ENCODE results near the gene ARGLU1.

The ARGLU1 gene

DNA sequence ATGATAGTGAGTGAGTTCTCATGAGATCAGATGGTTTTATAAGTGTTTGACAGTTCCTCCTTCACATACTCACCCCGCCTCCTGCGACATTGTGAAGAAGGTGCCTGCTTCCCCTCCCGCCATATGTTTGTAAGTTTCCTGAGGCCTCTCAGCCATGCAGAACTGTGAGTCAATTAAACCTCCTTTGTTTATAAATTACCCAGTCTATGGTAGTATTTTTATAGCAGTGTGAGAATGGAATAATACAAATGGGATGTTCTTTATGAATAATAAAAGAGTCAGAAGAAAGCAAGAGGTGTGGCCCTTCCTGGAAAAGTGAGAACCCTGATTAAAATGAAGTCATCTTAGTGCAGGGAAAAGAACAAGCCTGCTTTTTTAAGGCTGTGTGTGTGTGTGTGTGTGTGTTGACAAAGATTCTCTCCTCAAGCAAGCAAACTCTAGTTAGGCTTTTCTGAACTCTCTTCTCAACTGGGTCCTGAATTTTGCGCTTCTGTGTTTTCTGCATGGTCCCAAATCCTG is 18.8 kb upstream of the ARGLU1 start:
- no peak for DNase-seq

DNA sequence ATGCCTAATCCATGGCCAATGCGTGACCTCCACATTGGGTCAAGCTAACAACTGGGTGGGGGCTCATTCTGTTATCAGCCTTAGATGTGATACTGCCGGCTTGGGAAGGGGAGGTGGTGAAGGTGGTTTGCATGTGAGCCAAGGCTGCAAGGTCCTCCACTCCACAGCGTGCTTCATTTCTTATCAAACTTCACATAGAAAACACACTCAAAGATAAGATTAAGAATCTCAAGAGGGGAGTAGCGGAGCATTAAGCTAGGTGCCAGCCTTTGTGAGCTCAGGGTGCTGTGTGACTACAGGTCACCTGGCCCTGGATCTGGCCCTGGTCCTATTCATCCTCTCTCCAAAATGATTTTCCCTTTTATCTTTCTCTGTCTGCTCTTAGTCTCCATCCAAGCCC is 13.3 kb upstream of the ARGLU1 start:
- no peak for DNase-seq

DNA sequence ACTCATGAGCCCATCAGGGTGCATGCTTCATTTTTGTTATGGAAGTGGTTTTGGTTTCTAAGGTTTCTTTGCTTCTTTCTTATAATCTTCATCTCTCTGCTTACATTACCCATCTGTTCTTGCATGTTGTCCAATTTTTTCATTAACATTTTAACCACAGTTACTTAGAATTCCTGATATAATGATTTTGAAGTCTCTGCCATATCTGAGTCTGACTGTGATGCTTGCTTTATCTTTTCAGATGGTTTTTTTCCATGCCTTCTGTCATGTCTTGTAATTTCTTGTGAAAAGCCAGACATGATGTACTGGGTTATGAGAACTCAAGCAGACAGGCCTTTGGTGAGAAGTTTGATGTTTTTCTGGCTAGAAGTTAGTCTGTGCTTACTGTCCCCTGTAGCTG is 8.0 kb upstream of the ARGLU1 start:
- no peak for DNase-seq

DNA sequence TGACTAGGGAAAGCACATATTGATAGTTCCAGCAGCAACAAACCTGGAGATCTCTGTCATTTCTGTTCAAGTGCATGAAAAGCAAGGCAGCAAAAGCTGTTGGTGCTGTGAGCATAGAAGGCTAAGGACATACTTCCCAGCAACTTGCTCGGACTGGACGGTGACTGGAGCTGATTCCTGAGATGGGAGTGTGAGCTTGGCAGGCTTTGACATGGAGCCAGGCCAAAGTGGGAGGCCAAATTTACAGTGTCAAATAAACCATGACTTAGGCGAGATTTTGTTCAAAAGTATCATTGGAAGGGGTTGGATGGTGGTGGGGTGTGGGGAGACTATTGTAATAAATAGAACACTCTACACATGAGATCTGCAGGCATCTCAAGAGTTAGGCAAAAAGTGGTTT is 5.9 kb upstream of the ARGLU1 start:
- no peak for DNase-seq

DNA sequence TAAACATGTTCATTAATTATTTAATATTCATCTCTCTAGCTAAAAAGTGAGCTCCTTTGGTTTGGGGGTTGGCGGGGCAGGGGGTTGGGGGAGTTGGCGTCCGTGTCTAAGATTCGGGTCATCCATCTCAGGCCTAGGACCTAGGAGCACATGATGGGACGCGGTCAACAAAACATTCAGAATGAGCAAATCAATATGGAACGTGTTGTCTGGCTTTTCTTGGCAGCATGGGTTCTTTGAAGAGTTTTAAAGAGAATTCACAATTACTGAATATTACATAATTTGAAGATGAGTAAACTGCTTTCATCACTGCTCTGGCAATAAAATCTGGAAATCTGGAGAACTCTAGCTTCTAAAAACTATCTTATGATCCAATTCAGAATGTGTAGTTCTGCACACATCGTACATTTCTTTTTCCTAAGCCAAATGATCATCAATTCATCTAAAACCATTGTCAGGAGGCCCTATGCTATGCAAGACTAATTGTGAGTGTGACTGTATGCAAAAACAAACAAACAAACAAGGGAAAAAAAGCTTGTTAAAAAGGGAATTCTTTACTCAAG is 5.4 kb upstream of the ARGLU1 start:
- DNase-seq = no peak

DNA sequence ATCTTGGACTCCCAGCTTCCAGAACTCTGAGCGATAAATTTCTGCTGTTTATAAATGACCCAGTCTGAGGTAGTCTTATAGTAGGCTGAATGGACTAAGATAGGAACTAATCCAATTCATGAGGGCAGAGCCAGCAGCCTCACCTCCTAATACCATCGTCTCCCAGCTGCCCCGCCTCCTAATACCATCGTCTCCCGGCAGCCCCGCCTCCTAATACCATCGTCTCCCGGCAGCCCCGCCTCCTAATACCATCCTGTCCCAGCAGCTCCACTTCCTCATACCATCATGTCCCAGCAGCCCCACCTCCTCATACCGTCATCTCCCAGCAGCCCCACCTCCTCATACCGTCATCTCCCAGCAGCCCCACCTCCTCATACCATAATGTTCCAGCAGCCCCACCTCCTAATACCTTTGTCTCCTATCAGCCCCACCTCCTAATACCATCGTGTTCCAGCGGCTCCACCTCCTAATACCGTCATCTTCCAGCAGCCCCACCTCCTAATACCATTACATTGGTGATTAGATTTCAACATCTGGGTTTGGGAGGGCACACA is 2.4 kb upstream of the ARGLU1 start:
- no peak for DNase-seq

DNA sequence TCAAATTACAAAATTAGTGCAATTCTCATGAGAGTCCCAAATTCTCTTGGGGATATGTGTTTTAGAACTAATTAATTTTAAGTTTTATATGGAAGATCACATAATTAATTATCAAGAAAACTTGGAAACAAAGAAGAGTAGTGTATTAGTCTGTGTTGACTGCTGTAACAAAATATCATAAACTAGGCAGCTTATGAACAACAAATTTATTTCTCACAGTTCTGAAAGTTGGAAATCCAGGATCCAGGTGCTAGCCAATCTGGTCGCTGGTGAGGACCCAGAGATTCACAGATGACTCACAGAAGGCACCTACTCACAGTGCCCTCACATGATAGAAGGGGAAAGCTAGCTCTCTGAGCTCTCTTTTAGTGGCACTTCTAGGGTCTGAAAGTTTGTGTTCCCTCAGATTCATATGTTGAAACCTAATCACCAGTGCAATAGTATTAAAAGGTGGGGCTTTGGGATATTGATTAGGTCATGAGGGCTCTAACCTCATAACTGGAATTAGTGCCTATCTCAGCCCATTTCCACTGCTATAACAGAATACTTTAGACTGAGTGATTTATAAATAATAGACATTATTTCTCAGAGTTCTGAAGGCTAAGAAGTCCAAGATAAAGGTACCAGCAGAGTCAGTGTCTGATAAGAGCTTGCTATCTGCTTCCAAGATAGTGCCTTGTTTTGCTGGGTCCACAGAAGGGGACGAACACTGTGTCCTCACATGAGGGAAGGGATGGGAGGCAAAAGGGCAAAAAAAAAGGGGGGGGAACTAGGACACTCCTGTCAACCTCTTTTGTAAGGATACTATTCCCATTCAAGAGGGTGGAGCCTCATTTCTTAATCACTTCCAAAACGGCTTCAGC is 1.5 kb upstream of the ARGLU1 start:
- DNase-seq = no peak

DNA sequence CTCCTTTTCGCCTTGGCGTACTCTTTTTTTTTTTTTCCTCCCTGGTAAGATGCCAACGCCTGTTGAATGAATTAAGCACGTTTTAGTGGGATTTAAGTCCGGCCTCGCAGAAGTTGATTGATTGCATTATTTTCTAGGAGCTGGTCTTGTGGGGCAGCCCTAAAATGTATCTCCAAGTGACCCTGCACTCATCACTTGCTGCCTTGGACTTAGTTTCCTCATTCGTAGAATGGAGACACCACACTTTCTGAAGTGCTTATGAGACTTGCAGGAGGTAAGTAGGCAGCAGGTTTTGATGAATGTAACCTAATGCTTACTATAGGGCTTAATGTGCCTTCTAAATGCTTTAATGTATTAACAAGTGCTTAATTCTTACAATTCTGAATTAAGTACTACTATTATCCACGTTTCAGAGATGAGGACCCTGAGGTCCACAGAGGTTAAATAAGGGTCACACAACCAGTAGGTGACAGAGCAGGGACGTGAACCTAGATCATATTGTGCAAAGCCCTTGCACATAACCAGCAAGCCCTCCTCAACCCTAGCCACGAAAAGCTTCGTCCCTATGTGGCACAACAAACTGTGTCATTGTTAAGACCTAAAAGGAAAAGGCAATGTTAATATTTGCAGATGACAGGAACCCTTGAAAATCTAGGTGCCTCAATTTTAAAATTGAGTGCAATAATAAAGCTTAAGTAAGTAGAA is 514 bp upstream of the ARGLU1 start:
- DNase-seq = no peak

DNA sequence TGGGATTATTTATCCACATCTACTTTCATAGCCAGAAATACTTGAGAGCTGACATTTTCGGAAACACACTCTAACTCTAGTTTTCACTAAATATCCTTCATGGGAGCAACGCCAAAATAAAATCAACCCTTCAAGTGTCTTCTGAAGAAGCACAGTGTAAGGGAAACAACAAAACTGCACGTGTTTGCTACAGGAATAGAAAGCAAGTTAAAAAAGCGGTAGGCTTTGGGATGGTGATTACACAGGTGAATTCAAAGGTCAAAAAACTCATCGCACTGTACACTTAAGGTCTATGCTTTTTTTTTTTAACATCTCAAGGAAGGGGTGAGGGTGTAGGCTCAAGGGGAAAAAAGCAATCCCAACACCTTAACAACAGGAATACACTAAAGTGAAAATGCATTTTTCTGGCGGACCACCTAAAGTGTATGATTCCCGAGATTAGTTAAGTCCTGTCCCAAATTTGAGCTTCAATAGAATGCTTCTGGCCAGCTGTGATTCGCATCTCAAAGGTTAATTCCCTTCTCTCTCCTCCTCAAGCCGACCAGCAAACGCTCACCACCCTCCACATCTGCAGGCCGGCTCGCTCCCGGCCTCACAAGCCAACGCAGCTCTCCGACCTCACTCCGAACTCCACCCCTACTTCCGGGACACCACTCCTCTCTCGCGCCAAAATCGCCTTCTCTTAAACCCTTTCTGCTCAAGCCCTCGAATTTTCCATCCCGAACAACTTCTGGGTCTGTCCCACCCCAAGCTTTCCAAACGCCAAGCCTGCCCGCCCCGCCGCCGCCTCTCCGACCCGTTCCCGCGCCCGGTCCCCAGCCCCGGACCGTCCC is 1.1 kb downstream of the ARGLU1 start:
- no peak for DNase-seq

DNA sequence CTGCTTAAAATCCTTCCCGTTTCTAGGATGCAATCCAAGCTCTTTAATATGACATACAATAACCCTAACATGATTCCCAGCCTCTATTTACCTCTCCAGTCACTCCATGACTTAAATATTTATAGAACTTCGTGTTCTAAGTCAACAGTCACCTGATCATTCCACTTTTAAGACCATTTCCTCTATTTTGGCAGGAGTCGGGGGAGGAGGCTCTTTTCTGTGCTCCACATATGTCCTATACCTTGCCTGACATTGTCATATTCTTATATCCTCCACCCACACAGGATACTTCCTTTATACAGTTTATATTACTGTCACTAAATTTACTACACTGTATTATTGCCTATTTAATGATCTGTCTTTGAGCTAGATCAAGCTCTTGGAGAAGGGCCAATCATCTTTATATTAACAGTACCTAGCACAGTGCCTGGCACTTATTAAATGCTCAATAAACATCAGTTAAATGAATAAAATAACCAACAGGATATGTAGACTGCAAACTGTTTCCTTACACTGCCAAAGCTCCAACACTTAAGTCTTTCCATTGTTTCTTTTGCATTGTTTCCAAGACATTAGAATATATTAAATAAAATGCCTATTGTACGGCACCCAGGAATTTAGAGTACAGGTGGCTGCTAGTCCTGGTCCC is 2.7 kb downstream of the ARGLU1 start:
- DNase-seq = no peak

DNA sequence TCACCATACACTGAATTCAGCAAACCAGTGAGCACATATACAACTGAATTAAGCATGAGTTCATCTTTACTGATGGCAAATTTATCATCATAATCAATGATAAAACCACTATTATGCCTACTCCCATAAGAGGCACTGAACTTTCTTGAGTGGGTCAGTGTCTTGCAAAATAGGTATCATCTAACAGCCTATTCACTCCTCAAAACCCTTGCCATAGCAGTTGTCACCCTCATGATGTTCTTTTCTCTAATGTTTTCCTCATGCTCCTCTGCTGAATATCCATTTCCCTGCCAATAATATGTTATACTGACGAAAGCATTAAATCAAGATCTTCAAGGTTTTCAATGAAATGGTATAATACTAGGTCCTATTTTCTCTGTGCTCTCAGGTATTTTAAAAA is 5.6 kb downstream of the ARGLU1 start:
- DNase-seq = no peak

DNA sequence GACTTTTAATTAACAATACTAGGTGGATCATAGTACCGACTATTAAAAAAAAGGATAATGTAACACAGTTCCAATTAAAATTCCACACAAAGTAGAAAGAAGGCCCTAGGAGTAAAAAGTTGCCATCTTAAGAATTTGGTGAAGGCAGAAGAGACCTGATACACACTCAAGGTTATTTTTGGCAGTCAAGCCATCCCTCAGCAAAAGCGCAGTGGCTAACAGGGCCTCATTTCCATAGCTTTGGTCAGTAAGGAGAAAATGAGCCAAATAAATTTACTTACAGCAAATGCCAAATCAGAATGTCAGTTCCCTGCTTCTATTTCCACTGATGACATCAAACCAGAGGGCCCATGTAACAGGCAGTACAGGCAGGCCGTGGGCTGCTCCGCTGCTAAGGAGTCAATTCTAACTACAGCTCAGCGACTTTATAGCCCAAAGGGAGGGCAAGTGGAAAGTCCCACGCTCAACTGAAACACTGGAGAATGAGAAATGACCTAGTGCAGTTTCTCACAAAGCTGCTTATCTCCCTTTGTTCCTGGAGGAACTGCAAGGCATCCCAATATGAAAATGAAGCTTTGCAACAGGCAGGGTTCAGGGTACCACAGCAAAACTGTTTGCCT is 6.3 kb downstream of the ARGLU1 start:
- no peak for DNase-seq

DNA sequence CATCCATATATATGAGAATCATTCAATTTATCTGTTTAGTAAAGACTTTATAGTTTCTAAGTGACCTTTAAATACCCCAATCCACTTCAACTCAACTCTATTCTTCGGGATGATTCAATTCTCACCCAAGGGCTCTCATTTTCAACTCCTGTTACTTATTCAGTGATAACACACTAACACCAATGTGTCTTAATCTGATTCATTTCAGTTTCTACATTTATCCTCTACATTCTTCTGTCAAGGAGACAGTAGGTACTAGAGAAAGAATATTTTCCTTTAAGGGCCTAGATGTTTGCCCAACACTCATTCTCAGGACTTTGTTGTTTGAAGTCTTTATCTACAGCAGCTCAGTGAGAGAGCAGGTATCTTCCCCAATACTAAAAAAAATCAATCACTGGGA is 7.1 kb downstream of the ARGLU1 start:
- DNase-seq = no peak

DNA sequence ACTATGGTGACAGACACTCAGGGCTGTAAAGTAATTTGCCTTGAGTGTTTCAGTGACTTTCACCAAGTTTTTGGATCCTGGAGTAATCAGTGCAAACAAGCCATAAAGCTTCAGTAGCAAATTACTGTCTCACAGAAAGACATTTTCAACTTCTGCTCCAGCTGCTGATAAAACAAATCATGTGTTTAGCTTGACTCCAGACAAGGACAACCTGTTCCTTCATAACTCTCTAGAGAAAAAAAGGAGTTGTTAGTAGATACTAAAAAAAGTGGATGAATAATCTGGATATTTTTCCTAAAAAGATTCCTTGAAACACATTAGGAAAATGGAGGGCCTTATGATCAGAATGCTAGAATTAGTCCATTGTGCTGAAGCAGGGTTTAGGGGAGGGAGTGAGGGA is 9.4 kb downstream of the ARGLU1 start:
- no peak for DNase-seq

DNA sequence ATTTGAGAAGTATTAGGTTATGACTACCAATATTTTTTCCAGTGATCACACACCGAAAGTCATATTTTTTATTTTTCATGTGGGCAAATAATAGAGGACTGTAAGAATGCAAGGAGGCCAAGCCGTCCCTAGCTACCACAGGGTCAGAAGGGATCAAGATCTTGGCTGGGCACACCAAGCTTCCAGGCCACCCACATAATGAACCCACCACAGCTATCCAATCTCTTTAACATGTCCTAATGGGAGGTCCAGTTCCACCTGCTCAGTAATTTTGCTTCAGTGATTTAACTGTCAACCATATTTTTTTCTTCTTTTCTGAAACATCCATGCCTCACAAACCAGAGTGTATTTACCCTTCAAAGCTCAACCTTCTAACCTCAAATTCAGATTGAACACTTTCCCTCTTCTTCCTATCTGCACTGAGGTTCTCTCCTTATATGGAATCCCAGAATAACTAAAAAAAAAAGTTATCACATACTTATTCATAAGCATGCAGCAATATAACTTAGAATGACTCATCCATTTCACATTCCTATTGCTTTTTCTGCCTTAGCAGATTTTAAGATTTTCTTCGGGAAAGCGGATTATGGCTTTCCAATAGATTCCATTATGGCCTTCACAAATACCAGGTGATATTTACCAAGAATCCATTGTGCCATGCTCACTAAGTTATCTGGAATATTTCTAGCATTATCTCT is 12.2 kb downstream of the ARGLU1 start:
- DNase-seq = no peak

DNA sequence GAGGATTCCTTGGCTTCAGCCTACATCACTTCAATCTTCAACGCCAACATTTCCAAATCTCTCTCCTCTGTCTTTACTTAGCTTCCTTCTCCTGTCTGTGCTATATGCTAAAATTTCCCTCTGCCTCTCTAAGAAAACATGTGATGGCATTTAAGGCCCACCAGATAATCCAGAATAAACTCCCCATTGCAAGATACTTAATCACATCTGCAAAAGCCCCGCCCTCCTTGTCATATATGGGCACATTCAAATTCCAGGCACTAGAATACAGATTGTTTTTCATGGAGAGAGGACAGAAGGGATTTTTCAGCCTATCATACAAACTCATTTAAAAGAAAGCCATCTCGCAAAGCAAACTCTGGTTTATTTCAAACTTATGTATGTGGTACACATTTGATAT is 16.2 kb downstream of the ARGLU1 start:
- no peak for DNase-seq

DNA sequence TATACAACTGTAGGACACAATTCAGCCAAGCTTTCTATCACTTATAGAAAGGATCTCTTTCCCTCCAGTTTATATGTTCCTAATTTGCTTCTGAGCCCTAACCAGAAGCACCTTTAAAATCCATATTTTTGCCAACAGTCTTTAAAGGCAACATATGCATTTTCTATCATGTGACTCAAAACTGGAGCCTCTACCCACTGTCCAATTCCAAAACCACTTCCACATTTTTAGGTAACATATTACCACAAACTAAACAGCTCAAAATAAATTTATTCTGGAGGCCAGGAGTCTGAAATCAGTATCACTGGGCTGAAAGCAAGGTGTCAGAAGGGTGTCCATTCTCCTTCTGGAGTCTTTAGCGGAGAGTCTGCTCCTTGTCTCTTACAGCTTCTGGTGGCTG is 16.6 kb downstream of the ARGLU1 start:
- no peak for DNase-seq

DNA sequence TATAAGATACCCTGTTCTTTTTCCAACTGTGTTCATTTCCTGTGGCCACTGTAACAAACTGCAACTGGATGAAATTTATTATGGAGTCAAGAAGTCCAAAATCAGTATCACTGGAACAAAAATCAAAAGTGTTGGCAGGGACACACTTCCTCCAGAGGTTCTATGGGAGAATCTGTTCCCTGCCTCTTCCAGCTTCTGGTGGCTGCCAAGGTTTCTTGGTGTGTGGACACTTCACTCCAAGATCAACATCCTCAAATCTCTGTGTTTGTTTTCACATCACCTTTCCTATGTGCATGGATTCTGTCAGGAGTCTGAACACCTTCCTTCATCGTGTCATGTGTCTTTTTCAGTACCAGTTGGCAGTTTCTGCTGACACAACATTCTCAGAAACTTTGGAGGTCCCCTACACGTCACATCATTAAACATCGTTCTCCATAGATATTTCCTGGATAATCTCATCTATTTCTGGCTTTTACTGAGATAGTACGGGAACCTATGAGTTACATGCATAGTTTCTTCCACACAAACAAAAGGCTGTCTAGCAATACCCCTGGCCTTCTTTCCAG is 17.3 kb downstream of the ARGLU1 start:
- DNase-seq = no peak

DNA sequence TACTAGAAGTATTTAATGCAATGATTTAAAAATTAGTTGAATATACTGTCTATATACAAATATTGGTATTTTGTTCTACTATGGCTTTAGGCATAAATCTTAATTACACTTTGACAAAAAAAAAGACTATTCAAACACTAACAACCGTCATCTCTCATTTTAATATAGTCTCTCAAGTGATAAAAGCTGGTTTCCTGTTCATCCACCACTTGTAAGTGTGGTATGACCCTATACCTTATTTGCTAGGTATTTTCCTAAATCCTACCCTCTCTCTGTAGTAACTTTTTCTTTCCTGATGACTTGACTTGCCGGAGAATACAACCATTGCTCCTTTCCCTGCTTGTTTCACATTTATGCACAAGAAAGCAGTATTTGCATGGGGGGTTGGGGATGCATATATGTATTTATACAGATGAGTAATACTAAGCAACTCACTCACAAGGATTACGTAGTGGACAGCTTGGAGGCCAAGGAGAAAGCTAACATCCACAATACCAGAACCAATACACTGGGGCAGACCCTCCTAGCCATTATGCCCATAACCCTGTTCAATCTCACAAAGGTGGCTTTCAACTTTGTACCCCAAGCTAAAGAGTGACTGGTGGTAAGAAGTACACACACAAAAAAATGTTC is 19.8 kb downstream of the ARGLU1 start:
- DNase-seq = no peak

DNA sequence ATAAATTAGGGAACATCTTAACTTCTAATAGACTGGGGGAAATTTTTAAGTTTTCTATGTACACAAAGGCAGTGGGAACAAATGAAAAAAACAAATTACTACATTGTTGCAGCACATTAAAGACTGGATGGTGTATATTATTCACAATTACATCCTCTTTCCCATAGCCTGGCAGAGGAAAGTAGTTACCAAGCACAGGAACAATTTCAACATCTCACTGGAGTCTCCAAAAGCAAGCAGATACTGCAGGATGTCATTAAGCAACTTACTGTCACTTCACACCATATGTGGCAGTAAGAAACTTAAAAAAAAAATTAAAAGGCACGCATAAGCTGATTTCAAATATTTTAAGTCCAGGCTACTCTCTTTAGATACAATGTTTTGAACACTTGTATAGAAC is 26.1 kb downstream of the ARGLU1 start:
- no peak for DNase-seq

All from GOT3 (cell line).